ENCODE results near the gene SMIM21.
A peak's percentile ranks its signal among the peaks of the same experiment; 100 is the strongest.

The SMIM21 gene

GRCh38 chr18:75391279-75392225 lies 36.0 kb downstream of the SMIM21 start:
- in situ Hi-C loops (cut with HindIII; ENCODE audit: low pct_ligation_motif_present, low pct_unique_long_range_greater_than_20kb, low sequenced_read_pairs) = no loop called here

GRCh38 chr18:75390854-75391253 lies 36.6 kb downstream of the SMIM21 start:
- DNase-seq = no peak
- in situ Hi-C loops (cut with HindIII; ENCODE audit: low pct_ligation_motif_present, low pct_unique_long_range_greater_than_20kb, low sequenced_read_pairs) = no loop called here

More at GRCh38 chr18:75391279-75392225, 36.0 kb downstream of the SMIM21 start:
- no peak for DNase-seq

GRCh38 chr18:75384144-75384543 lies 43.4 kb downstream of the SMIM21 start:
- in situ Hi-C loops (cut with HindIII; ENCODE audit: low pct_ligation_motif_present, low pct_unique_long_range_greater_than_20kb, low sequenced_read_pairs) = no loop called here
- DNase-seq = no peak

- in situ Hi-C loops (cut with HindIII; ENCODE audit: low pct_ligation_motif_present, low pct_unique_long_range_greater_than_20kb, low sequenced_read_pairs) = no loop called here
- DNase-seq = no peak
Measured at GRCh38 chr18:75378376-75379315, 48.9 kb downstream of the SMIM21 start.

- in situ Hi-C loops (cut with HindIII; ENCODE audit: low pct_ligation_motif_present, low pct_unique_long_range_greater_than_20kb, low sequenced_read_pairs) = no loop called here
- DNase-seq = no peak
Measured at GRCh38 chr18:75377926-75378325, 49.6 kb downstream of the SMIM21 start.

GRCh38 chr18:75377258-75377657 lies 50.2 kb downstream of the SMIM21 start:
- DNase-seq = peak; percentile 1
- in situ Hi-C loops (cut with HindIII; ENCODE audit: low pct_ligation_motif_present, low pct_unique_long_range_greater_than_20kb, low sequenced_read_pairs) = no loop called here

- in situ Hi-C loops (cut with HindIII; ENCODE audit: low pct_ligation_motif_present, low pct_unique_long_range_greater_than_20kb, low sequenced_read_pairs) = no loop called here
- DNase-seq = no peak
Measured at GRCh38 chr18:75376004-75376403, 51.5 kb downstream of the SMIM21 start.

GRCh38 chr18:75375341-75375740 lies 52.2 kb downstream of the SMIM21 start:
- DNase-seq = no peak
- in situ Hi-C loops (cut with HindIII; ENCODE audit: low pct_ligation_motif_present, low pct_unique_long_range_greater_than_20kb, low sequenced_read_pairs) = no loop called here

GRCh38 chr18:75374466-75374865 lies 53.0 kb downstream of the SMIM21 start:
- in situ Hi-C loops (cut with HindIII; ENCODE audit: low pct_ligation_motif_present, low pct_unique_long_range_greater_than_20kb, low sequenced_read_pairs) = no loop called here
- no peak for DNase-seq

GRCh38 chr18:75369026-75369721 lies 58.3 kb downstream of the SMIM21 start:
- in situ Hi-C loops (cut with HindIII; ENCODE audit: low pct_ligation_motif_present, low pct_unique_long_range_greater_than_20kb, low sequenced_read_pairs) = no loop called here
- DNase-seq = no peak

- DNase-seq = no peak
- in situ Hi-C loops (cut with HindIII; ENCODE audit: low pct_ligation_motif_present, low pct_unique_long_range_greater_than_20kb, low sequenced_read_pairs) = no loop called here
Measured at GRCh38 chr18:75365837-75366236, 61.7 kb downstream of the SMIM21 start.

- no peak for DNase-seq
- in situ Hi-C loops (cut with HindIII; ENCODE audit: low pct_ligation_motif_present, low pct_unique_long_range_greater_than_20kb, low sequenced_read_pairs) = no loop called here
Measured at GRCh38 chr18:75365254-75365629, 62.3 kb downstream of the SMIM21 start.

GRCh38 chr18:75364512-75365253 lies 62.8 kb downstream of the SMIM21 start:
- in situ Hi-C loops (cut with HindIII; ENCODE audit: low pct_ligation_motif_present, low pct_unique_long_range_greater_than_20kb, low sequenced_read_pairs) = no loop called here
- DNase-seq = no peak

GRCh38 chr18:75363446-75364225 lies 63.9 kb downstream of the SMIM21 start:
- DNase-seq = no peak
- in situ Hi-C loops (cut with HindIII; ENCODE audit: low pct_ligation_motif_present, low pct_unique_long_range_greater_than_20kb, low sequenced_read_pairs) = no loop called here

GRCh38 chr18:75362435-75362834 lies 65.1 kb downstream of the SMIM21 start:
- DNase-seq = no peak
- in situ Hi-C loops (cut with HindIII; ENCODE audit: low pct_ligation_motif_present, low pct_unique_long_range_greater_than_20kb, low sequenced_read_pairs) = no loop called here

GRCh38 chr18:75360941-75361340 lies 66.6 kb downstream of the SMIM21 start:
- in situ Hi-C loops (cut with HindIII; ENCODE audit: low pct_ligation_motif_present, low pct_unique_long_range_greater_than_20kb, low sequenced_read_pairs) = no loop called here
- no peak for DNase-seq

- in situ Hi-C loops (cut with HindIII; ENCODE audit: low pct_ligation_motif_present, low pct_unique_long_range_greater_than_20kb, low sequenced_read_pairs) = no loop called here
- DNase-seq = no peak
Measured at GRCh38 chr18:75360215-75360614, 67.3 kb downstream of the SMIM21 start.
